WTC11 (cell line): Measurements from ENCODE around the gene OPCML. TPM values are rescaled to one million over a fixed set of nuclear protein-coding genes. Genes with fewer than 3 reads are reported as not detected.

Source experiments
- ATAC-seq: fragments of 200-7000 bp; cut with Tn5 transposase; 2 replicates; pipeline ENCODE4 v1.10.0; 2021; ENCODE audit warnings: mild to moderate bottlenecking, moderate library complexity
- CTCF ChIA-PET: fragments of 300-600 bp; sonication (Branson Sonifier 250); formaldehyde crosslinking; loops from one replicate; lab custom pipeline; 2021; ENCODE audit warnings: antibody characterized with exemption; lab: Charles Lee
- POLR2A ChIA-PET: fragments of 350-600 bp; sonication (Branson Sonifier 250); formaldehyde crosslinking; loops from one replicate; lab custom pipeline; 2021; ENCODE audit warnings: antibody characterized with exemption; lab: Charles Lee
- DNase-seq: peaks from one replicate; pipeline ENCODE4 v3.0.0; 2021; ENCODE audit warnings: low spot score
- H3K27ac Mint-ChIP-seq: 2 replicates; pipeline ENCODE4 v1.8.0; 2021; ENCODE audit warnings: mixed read lengths
- H3K27me3 Mint-ChIP-seq: 2 replicates; pipeline ENCODE4 v1.8.0; 2021; ENCODE audit warnings: low read depth, mild to moderate bottlenecking, moderate library complexity, mixed read lengths
- H3K36me3 Mint-ChIP-seq: 2 replicates; pipeline ENCODE4 v1.8.0; 2021; ENCODE audit warnings: mixed read lengths
- H3K4me1 Mint-ChIP-seq: 2 replicates; pipeline ENCODE4 v1.8.0; 2022; ENCODE audit warnings: mixed read lengths
- H3K4me3 Mint-ChIP-seq: 2 replicates; pipeline ENCODE4 v1.8.0; 2021; ENCODE audit warnings: mild to moderate bottlenecking, moderate library complexity, mixed read lengths
- H3K9me3 Mint-ChIP-seq: 2 replicates; pipeline ENCODE4 v1.8.0; 2021; ENCODE audit warnings: mixed read lengths
- FOXJ3 ChIP-seq: sonication (generic); formaldehyde crosslinking; IDR thresholded peaks from 2 replicates; pipeline ENCODE4 v1.9.0; 2021; ENCODE audit warnings: missing genetic modification reagents, mild to moderate bottlenecking, borderline replicate concordance
- GRHL2 ChIP-seq: fragments of 250-450 bp; sonication (Bioruptor Pico); IDR thresholded peaks from 2 replicates; pipeline ENCODE4 v1.8.0; 2022; ENCODE audit warnings: mild to moderate bottlenecking, moderate library complexity; ENCODE audit not compliant: insufficient replicate concordance, severe bottlenecking
- GTF2I ChIP-seq: fragments of 250-450 bp; sonication (Bioruptor Pico); conservative IDR thresholded peaks from 2 replicates; pipeline ENCODE4 v1.4.0; 2021; ENCODE audit warnings: mild to moderate bottlenecking
- JAZF1 ChIP-seq: fragments of 250-450 bp; sonication (Bioruptor Pico); IDR thresholded peaks from 2 replicates; pipeline ENCODE4 v1.9.0; 2021; ENCODE audit warnings: moderate library complexity, mild to moderate bottlenecking, inconsistent platforms
- NFYB ChIP-seq: sonication (generic); formaldehyde crosslinking; conservative IDR thresholded peaks from 2 replicates; pipeline ENCODE4 v1.8.0; 2022; ENCODE audit warnings: low read depth, missing genetic modification reagents
- OVOL2 ChIP-seq: fragments of 250-450 bp; sonication (Bioruptor Pico); IDR thresholded peaks from 2 replicates; pipeline ENCODE4 v1.9.0; 2021; ENCODE audit warnings: mild to moderate bottlenecking, borderline replicate concordance
- PRRX2 ChIP-seq: fragments of 250-450 bp; sonication (Bioruptor Pico); IDR thresholded peaks from 2 replicates; pipeline ENCODE4 v1.8.0; 2021; ENCODE audit warnings: mild to moderate bottlenecking
- RELA ChIP-seq: sonication (generic); formaldehyde crosslinking; IDR thresholded peaks from 2 replicates; pipeline ENCODE4 v1.8.1; 2022; ENCODE audit warnings: missing genetic modification reagents, mild to moderate bottlenecking, borderline replicate concordance
- RORB ChIP-seq: fragments of 250-450 bp; sonication (Bioruptor Pico); IDR thresholded peaks from 2 replicates; pipeline ENCODE4 v1.9.0; 2021; ENCODE audit warnings: mild to moderate bottlenecking
- SMAD3 ChIP-seq: sonication (generic); formaldehyde crosslinking; IDR thresholded peaks from 2 replicates; pipeline ENCODE4 v1.8.0; 2022; ENCODE audit warnings: missing genetic modification reagents, mild to moderate bottlenecking, borderline replicate concordance
- TEAD4 ChIP-seq: sonication (generic); formaldehyde crosslinking; IDR thresholded peaks from 2 replicates; pipeline ENCODE4 v1.8.0; 2022; ENCODE audit warnings: mild to moderate bottlenecking, missing genetic modification reagents
- ZNF138 ChIP-seq: sonication (generic); formaldehyde crosslinking; conservative IDR thresholded peaks from 2 replicates; pipeline ENCODE4 v1.8.1; 2022; ENCODE audit warnings: mild to moderate bottlenecking, moderate library complexity, missing genetic modification reagents
- total RNA-seq: library from RNA; stranded (reverse); gene quantifications from 3 replicates; pipeline ENCODE4 v1.2.3, GENCODE V29; 2021
- TF ChIP-seq, protein P1 (sequence below): sonication (generic); formaldehyde crosslinking; IDR thresholded peaks from 2 replicates; pipeline ENCODE4 v1.8.1; 2022; ENCODE audit warnings: low read depth, missing genetic modification reagents, borderline replicate concordance
- TF ChIP-seq, protein P2 (sequence below): sonication (generic); formaldehyde crosslinking; IDR thresholded peaks from 2 replicates; pipeline ENCODE4 v1.8.0; 2023; ENCODE audit warnings: mild to moderate bottlenecking, missing genetic modification reagents
- TF ChIP-seq, protein P3 (sequence below): sonication (generic); formaldehyde crosslinking; IDR thresholded peaks from 2 replicates; pipeline ENCODE4 v1.8.1; 2023; ENCODE audit warnings: mild to moderate bottlenecking, missing genetic modification reagents, borderline replicate concordance
- TF ChIP-seq, protein P4 (sequence below): sonication (generic); formaldehyde crosslinking; IDR thresholded peaks from 2 replicates; pipeline ENCODE4 v1.8.0; 2022; ENCODE audit warnings: mild to moderate bottlenecking, missing genetic modification reagents
- TF ChIP-seq, protein P5 (sequence below): sonication (generic); formaldehyde crosslinking; conservative IDR thresholded peaks from 2 replicates; pipeline ENCODE4 v1.8.1; 2022; ENCODE audit warnings: mild to moderate bottlenecking, missing genetic modification reagents
- TF ChIP-seq, protein P6 (sequence below): fragments of 250-450 bp; sonication (Bioruptor Pico); IDR thresholded peaks from 2 replicates; pipeline ENCODE4 v2.1.2; 2022; ENCODE audit warnings: mild to moderate bottlenecking, moderate library complexity

Gene OPCML
- total RNA-seq, 1 experiment from 2014 or later = 1.5 TPM

DNA sequence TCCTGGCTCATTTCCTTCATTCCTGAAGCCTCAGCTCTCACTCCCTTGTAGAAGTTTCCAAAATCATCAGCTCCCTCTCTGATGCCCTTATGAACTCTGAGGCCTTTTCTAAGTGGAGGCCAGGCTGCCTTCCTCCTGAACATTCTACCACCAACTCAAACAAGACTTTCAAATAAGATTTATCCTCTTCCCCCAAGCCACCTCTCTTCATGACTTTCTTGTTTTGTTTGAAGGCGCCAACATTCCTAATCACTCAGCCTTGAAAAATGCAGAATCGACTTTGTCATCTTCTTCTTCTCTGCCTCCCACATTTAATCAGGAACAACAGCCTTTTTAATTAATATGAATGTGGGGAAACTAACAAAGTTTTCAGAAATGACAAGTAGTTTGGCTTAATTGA, 927.9 kb downstream of the OPCML start:
- no peak for ATAC-seq
- Mint-ChIP-seq H3K9me3 (no peaks in the 10 kb centered on the region), H3K36me3 (no peaks in the 10 kb centered on the region)
- TF ChIP-seq, protein P1, sequence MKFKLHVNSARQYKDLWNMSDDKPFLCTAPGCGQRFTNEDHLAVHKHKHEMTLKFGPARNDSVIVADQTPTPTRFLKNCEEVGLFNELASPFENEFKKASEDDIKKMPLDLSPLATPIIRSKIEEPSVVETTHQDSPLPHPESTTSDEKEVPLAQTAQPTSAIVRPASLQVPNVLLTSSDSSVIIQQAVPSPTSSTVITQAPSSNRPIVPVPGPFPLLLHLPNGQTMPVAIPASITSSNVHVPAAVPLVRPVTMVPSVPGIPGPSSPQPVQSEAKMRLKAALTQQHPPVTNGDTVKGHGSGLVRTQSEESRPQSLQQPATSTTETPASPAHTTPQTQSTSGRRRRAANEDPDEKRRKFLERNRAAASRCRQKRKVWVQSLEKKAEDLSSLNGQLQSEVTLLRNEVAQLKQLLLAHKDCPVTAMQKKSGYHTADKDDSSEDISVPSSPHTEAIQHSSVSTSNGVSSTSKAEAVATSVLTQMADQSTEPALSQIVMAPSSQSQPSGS (CRISPR knock-in tag) = no peak
- no peak for TF ChIP-seq JAZF1 (CRISPR knock-in tag)
- no peak for TF ChIP-seq NFYB
- no peak for TF ChIP-seq FOXJ3 (CRISPR knock-in tag)
- TF ChIP-seq OVOL2 = no peak
- TF ChIP-seq TEAD4 = no peak
- TF ChIP-seq, protein P2, sequence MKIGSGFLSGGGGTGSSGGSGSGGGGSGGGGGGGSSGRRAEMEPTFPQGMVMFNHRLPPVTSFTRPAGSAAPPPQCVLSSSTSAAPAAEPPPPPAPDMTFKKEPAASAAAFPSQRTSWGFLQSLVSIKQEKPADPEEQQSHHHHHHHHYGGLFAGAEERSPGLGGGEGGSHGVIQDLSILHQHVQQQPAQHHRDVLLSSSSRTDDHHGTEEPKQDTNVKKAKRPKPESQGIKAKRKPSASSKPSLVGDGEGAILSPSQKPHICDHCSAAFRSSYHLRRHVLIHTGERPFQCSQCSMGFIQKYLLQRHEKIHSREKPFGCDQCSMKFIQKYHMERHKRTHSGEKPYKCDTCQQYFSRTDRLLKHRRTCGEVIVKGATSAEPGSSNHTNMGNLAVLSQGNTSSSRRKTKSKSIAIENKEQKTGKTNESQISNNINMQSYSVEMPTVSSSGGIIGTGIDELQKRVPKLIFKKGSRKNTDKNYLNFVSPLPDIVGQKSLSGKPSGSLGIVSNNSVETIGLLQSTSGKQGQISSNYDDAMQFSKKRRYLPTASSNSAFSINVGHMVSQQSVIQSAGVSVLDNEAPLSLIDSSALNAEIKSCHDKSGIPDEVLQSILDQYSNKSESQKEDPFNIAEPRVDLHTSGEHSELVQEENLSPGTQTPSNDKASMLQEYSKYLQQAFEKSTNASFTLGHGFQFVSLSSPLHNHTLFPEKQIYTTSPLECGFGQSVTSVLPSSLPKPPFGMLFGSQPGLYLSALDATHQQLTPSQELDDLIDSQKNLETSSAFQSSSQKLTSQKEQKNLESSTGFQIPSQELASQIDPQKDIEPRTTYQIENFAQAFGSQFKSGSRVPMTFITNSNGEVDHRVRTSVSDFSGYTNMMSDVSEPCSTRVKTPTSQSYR (CRISPR knock-in tag) = no peak
- TF ChIP-seq GTF2I (CRISPR knock-in tag) = no peak
- TF ChIP-seq RELA (CRISPR knock-in tag) = no peak
- TF ChIP-seq, protein P3, sequence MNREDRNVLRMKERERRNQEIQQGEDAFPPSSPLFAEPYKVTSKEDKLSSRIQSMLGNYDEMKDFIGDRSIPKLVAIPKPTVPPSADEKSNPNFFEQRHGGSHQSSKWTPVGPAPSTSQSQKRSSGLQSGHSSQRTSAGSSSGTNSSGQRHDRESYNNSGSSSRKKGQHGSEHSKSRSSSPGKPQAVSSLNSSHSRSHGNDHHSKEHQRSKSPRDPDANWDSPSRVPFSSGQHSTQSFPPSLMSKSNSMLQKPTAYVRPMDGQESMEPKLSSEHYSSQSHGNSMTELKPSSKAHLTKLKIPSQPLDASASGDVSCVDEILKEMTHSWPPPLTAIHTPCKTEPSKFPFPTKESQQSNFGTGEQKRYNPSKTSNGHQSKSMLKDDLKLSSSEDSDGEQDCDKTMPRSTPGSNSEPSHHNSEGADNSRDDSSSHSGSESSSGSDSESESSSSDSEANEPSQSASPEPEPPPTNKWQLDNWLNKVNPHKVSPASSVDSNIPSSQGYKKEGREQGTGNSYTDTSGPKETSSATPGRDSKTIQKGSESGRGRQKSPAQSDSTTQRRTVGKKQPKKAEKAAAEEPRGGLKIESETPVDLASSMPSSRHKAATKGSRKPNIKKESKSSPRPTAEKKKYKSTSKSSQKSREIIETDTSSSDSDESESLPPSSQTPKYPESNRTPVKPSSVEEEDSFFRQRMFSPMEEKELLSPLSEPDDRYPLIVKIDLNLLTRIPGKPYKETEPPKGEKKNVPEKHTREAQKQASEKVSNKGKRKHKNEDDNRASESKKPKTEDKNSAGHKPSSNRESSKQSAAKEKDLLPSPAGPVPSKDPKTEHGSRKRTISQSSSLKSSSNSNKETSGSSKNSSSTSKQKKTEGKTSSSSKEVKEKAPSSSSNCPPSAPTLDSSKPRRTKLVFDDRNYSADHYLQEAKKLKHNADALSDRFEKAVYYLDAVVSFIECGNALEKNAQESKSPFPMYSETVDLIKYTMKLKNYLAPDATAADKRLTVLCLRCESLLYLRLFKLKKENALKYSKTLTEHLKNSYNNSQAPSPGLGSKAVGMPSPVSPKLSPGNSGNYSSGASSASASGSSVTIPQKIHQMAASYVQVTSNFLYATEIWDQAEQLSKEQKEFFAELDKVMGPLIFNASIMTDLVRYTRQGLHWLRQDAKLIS (CRISPR knock-in tag) = no peak
- TF ChIP-seq, protein P4, sequence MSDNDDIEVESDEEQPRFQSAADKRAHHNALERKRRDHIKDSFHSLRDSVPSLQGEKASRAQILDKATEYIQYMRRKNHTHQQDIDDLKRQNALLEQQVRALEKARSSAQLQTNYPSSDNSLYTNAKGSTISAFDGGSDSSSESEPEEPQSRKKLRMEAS (CRISPR knock-in tag) = no peak
- no peak for TF ChIP-seq SMAD3
- no peak for TF ChIP-seq PRRX2 (CRISPR knock-in tag)
- TF ChIP-seq, protein P5, sequence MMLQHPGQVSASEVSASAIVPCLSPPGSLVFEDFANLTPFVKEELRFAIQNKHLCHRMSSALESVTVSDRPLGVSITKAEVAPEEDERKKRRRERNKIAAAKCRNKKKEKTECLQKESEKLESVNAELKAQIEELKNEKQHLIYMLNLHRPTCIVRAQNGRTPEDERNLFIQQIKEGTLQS (CRISPR knock-in tag) = no peak
- TF ChIP-seq, protein P6, sequence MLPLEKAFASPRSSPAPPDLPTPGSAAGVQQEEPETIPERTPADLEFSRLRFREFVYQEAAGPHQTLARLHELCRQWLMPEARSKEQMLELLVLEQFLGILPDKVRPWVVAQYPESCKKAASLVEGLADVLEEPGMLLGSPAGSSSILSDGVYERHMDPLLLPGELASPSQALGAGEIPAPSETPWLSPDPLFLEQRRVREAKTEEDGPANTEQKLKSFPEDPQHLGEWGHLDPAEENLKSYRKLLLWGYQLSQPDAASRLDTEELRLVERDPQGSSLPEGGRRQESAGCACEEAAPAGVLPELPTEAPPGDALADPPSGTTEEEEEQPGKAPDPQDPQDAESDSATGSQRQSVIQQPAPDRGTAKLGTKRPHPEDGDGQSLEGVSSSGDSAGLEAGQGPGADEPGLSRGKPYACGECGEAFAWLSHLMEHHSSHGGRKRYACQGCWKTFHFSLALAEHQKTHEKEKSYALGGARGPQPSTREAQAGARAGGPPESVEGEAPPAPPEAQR (CRISPR knock-in tag) = no peak
- TF ChIP-seq GRHL2 = no peak
- TF ChIP-seq ZNF138 (CRISPR knock-in tag) = no peak
- no peak for TF ChIP-seq RORB (CRISPR knock-in tag)
- TF ChIP-seq, all 79 proteins: peak for 0
- no peak overlapping the region for H3K4me3 Mint-ChIP-seq
- POLR2A ChIA-PET = interaction anchor here (0.6 to 0.7 kb wide), 2 partner anchors 50 to 597 kb away, joined by 3 read pairs; no protein-coding TSS in a partner anchor
- CTCF ChIA-PET = no interaction called here
- no peak for DNase-seq
- H3K4me1 Mint-ChIP-seq = 0 out of 2 replicates have a peak, but pooled peaks cover 3% of the 10 kb centered on the region
- no peak overlapping the region for H3K27ac Mint-ChIP-seq
- no peaks in the 10 kb centered on the region for H3K27me3 Mint-ChIP-seq
